T-helper 1 cell treated with Interleukin-12 subunit alpha and Interleukin-12 subunit beta and Interleukin-4 antibody, amounts not matched to agents 30 μg/mL and 1 μg/mL, for 36 hours (primary cell): ENCODE measurements around the gene WDR7.
A peak's percentile ranks its signal among the peaks of the same experiment; 100 is the strongest.

Experiments used
- H3K27ac Mint-ChIP-seq: one replicate; pipeline ENCODE4 v1.8.0; 2021; ENCODE audit warnings: mild to moderate bottlenecking, mixed read lengths
- H3K27me3 Mint-ChIP-seq: one replicate; pipeline ENCODE4 v1.8.0; 2021; ENCODE audit warnings: low read depth, mixed read lengths
- H3K36me3 Mint-ChIP-seq: one replicate; pipeline ENCODE4 v1.8.0; 2021; ENCODE audit warnings: low read depth, mixed read lengths
- H3K4me1 Mint-ChIP-seq: one replicate; pipeline ENCODE4 v1.8.0; 2021; ENCODE audit warnings: low read depth, mixed read lengths
- H3K4me3 Mint-ChIP-seq: one replicate; pipeline ENCODE4 v1.8.0; 2021; ENCODE audit warnings: mild to moderate bottlenecking, moderate library complexity, mixed read lengths
- H3K9me3 Mint-ChIP-seq: one replicate; pipeline ENCODE4 v1.8.0; 2021; ENCODE audit warnings: mixed read lengths

The WDR7 gene

DNA sequence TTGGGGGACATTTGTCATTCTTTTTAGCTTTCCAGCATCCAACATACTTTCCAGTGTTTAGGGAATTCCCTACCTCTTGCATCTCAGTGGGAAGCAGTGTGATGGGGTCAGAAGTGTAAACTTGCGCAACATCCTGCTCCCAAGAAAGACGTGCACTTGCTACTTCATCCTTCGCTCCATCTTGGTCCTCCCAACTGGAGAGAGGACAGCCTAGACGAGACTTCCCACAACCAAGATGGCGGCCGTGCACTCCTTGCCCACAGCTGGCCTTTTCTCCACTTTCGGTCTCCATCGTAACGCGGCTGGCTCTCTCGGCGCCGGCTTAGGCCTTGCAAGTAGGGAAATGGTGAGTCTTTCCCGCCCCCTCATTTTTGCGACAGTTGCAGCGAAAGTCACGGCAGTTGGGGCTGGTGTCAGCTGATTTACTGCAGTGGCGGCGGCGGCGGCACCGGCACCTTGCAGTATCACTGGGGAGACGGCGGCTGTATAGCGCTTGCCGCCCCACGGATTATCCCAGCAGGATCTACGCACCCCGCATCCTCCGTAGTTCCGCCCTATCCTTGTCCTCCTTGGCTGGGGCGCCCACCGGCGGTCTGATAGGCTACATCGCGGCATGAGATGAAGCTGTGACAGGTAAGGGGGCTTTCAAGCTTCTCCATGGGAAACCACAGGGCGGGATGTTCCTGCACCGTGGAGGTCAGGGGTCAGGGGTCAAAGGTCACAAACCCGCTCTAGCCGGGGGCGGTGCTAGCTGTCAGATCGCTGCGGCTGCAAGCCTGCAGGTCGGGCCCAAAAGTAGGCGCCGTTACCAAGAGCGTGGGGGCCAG is at the start of gene WDR7:
Gene WDR7 (plus strand): TSS at position 416 of the 827 bp plus-strand sequence. CDS start 21,157 bp downstream, outside the sequence.
- H3K9me3 Mint-ChIP-seq: no peaks in the 10 kb centered on the region
- peak within 1 kb of the TSS; percentile 92 for H3K4me3 Mint-ChIP-seq
- peaks cover 9% of the 10 kb centered on the region for H3K36me3 Mint-ChIP-seq
- H3K27ac Mint-ChIP-seq: peak within 1 kb of the TSS; percentile 91
- H3K4me1 Mint-ChIP-seq: peaks cover 50% of the 10 kb centered on the region
- H3K27me3 Mint-ChIP-seq: no peaks in the 10 kb centered on the region

DNA sequence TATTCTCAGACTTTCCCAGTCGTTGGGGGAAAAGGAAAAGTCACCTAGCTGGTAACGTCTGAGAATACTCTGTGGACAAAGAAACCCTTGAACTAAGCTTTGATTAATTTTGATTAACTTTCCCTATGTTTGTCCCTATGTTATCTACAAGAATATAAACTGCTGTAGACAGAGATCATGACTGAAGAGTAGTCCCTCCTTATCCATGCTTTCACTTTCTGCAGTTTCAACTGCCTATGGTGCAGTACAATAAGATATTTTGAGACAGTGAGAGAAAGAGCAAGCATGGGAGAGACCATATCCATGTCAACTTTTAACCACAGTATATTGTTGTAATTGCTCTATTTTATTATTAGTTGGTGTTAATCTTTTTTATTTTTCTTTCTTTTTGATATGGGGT is 44.5 kb upstream of the WDR7 start:
- Mint-ChIP-seq H3K4me1 (no peaks in the 10 kb centered on the region), H3K36me3 (peaks cover 24% of the 10 kb centered on the region), H3K9me3 (no peaks in the 10 kb centered on the region), H3K27ac (peak overlapping the region; percentile 52), H3K27me3 (no peaks in the 10 kb centered on the region), H3K4me3 (no peak overlapping the region)

DNA sequence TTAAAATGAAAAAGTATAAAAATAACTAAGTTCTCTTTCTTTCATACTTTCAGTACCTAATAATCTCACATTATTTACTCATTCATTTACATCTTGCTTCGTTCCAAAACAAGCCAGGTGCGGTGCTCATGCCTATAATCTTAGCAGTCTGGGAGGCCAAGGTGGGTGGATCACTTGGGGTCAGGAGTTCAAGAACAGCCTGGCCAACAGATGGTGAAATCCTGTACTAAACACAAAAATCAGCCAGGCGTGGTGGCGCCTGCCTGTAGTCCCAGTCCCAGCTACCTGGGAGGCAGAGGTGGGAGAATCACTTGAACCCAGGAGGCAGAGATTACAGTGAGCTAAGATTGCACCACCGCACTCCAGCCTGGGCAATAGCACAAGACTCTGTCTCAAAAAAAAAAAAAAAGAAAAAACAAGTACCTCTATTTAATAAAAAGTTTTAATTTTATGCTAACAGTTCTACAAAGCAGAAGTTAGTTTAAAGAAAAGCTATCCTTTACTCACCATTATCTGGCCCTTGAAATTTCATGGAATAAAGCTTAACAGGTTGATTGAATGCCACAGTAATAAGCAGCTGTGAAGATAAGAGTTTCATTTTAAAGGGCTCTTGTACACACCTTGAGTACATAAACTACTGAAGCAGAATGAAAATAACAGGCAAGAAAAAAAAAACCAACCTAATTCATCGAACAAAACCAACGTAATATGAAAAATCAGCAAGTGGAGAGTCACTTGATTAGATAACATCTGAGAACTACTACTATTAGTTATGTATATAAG is 35.2 kb upstream of the WDR7 start:
- H3K27ac Mint-ChIP-seq: no peak overlapping the region
- no peak overlapping the region for H3K4me3 Mint-ChIP-seq
- peaks cover 3% of the 10 kb centered on the region for H3K4me1 Mint-ChIP-seq
- H3K36me3 Mint-ChIP-seq: peaks cover 36% of the 10 kb centered on the region
- H3K27me3 Mint-ChIP-seq: no peaks in the 10 kb centered on the region
- H3K9me3 Mint-ChIP-seq: no peaks in the 10 kb centered on the region

DNA sequence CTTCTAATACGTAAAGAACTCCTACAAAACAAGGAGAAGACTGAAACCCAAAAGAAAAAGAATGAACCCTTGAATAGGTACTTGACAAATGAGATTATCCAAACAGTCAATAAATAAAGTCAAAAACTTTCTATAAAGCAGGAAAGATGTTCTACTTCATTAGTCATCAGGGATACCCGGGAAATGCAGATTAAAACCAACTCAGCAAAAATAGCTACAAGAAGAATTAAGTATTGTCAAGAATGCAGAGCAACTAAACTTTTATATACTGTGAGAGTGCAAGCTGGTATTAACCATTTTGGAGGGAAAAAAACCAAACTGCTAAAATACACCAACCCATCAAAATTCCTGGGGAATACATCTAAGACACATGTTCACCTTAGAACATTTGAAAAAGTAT is 23.2 kb upstream of the WDR7 start:
- Mint-ChIP-seq H3K27me3 (no peaks in the 10 kb centered on the region), H3K4me3 (no peak overlapping the region), H3K27ac (no peak overlapping the region), H3K4me1 (peaks cover 22% of the 10 kb centered on the region), H3K9me3 (no peaks in the 10 kb centered on the region), H3K36me3 (peaks cover 10% of the 10 kb centered on the region)

DNA sequence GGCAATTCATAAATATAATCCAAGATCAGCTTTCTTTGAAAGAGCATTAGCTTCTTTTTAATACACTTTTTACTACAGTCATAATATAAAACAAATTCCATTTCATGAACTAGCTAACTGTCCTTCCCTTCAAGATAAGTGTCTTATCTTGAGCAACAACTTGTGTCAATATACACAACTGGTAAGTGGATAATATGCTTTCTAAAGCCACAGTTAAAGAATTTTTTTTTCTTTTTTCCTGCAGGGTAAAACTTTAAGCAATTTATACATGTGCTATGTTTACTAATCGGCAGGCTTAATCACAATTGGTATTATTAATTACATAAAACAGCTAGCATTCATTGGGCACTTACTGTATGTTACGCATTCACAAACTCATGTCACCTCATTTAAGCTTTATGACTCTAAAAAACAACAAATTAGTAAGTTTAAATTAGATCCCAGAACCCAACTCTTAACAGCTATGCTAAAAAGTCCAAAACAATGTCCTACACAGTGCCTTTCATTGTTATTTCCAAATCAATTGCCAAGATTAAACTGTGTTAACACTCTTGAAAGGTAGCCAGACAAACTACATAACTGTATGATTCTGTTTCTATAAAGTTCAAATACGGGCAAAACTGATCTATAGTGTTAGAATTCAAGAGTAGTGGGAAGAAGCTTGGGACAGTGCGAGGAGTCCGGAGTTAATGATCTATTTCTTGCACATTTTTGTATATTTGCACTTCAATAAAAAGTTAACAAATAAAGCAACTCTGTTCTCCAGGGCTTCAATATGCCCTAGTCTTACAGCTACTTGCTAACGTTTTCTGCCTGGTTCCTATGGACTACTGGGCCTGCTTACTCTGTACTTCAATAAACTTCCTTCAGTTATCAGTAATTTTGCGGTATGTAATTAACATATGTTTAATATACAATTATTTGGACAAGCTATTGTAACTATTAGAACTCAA is 18.8 kb upstream of the WDR7 start:
- Mint-ChIP-seq H3K27ac (no peak overlapping the region), H3K4me1 (peaks cover 44% of the 10 kb centered on the region), H3K27me3 (no peaks in the 10 kb centered on the region), H3K36me3 (peaks cover 14% of the 10 kb centered on the region), H3K9me3 (no peaks in the 10 kb centered on the region), H3K4me3 (no peak overlapping the region)

DNA sequence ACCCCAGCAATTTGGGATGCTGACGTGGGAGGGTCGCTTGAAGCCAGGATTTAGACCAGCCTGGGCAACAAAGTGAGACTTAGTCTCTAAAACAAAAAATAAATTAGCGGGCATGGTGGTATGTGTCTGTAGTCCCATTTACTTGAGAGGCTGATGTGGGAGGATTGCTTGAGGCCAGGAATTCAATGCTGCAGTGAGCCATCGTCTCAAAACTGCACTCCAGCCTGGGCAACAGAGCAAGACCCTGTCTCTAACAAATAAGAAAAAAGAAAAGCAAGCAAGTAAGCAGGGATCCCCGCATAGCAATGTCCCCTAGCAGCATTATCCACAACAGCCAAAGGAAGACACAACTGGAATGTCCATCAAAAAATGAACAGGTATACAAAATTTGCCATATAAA is 16.2 kb upstream of the WDR7 start:
- Mint-ChIP-seq H3K27me3 (no peaks in the 10 kb centered on the region), H3K36me3 (peaks cover 17% of the 10 kb centered on the region), H3K27ac (no peak overlapping the region), H3K9me3 (peaks cover 5% of the 10 kb centered on the region), H3K4me1 (peaks cover 47% of the 10 kb centered on the region), H3K4me3 (no peak overlapping the region)

DNA sequence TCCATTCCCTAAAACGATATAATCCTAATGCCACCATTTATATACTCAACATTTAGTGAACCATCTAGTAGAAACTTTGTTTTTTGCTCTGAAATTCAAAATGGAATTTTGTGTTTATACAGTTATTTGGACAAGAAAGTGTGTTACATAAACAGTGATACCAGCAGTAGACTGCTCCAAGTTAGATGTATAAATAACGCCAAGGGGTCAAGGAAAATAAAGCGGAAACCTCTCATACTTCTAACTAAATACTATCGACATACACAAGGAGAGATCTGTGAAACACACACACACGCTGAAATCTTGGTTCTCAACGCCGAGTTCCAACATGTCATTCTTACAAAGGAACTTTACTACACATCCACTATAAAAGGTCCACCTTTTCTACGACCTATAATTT is 14.0 kb upstream of the WDR7 start:
- Mint-ChIP-seq H3K36me3 (peaks cover 15% of the 10 kb centered on the region), H3K27ac (peak overlapping the region; percentile 96), H3K4me3 (peak overlapping the region; percentile 100), H3K4me1 (peaks cover 38% of the 10 kb centered on the region), H3K9me3 (peaks cover 5% of the 10 kb centered on the region), H3K27me3 (no peaks in the 10 kb centered on the region)

DNA sequence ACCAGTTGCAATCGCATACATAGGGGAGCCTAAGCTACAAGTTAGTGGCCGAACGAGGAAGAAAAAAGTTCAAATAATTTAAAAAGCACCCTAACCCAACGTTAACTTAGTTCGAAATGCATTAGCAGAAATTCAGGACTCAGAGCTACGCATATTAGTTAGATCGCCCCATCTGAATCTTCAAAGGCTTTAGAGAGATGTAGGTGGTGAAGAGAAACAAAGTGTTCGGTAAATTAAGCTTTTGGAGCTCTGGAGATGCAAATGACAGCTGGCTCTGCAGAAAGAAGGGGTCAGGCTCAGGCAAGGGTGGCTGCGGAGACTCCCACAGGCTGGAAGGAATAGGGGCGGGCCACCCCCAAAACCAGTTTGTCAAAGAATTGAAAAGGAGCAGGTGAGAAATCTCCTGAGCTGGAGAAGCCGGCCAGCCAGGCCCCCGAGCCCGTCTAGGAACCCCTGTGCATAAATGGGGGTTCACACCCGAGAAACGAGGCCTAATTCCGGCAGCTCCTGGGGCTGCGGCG is 13.4 kb upstream of the WDR7 start:
- Mint-ChIP-seq H3K4me3 (peak overlapping the region; percentile 100), H3K27me3 (no peaks in the 10 kb centered on the region), H3K4me1 (peaks cover 35% of the 10 kb centered on the region), H3K9me3 (peaks cover 5% of the 10 kb centered on the region), H3K27ac (peak overlapping the region; percentile 96), H3K36me3 (peaks cover 15% of the 10 kb centered on the region)

DNA sequence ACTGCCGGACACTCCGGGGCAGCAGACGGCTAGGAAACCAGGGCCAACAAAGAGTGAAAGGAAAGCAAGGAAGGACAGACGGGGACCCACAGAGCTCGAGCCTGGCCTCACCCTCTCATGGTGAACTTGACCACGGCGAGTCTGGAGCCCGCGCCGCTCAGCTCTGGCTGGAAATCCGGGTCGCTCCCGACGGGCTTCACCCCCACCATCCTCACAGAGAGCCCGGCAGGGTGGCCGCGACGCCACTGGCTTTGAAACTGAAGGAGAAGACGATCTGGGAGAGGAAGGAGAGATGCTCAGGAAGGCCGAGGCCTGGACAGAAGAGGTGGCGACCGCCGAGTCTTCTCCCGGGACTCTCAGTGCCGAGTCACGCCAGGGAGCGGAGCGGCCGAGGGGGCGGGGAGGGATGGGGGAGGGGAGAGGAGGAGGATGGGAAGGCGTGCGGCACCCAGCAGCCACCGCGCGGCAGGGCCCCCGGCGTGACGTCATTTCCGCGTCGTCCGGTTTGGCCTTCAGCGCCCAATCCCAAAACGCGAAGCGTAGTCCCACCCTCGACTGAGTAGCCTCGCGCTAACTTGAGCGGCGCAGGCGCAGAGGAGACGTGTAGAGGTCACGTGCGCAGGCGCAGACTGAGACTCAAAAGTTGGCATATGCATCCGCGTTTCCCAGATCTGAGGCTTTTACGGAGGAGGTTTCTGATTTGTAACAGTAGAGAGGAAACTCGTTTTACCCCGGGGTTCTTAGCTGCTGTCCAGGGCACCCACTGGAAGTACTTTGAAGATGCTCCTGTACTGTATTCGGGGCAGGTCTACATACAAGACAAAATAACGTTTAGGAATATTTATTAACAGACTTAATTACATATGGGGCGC is 12.7 kb upstream of the WDR7 start, which contains the start of gene TXNL1:
Gene TXNL1 (minus strand): TSS at position 361 of the 872 bp plus-strand sequence. CDS start 152 bp downstream, at position 209.
- peaks cover 32% of the 10 kb centered on the region for H3K4me1 Mint-ChIP-seq
- no peaks in the 10 kb centered on the region for H3K27me3 Mint-ChIP-seq
- peaks cover 5% of the 10 kb centered on the region for H3K9me3 Mint-ChIP-seq
- peaks cover 15% of the 10 kb centered on the region for H3K36me3 Mint-ChIP-seq
- H3K27ac Mint-ChIP-seq: peak within 1 kb of the TSS; percentile 96
- H3K4me3 Mint-ChIP-seq: peak within 1 kb of the TSS; percentile 100

DNA sequence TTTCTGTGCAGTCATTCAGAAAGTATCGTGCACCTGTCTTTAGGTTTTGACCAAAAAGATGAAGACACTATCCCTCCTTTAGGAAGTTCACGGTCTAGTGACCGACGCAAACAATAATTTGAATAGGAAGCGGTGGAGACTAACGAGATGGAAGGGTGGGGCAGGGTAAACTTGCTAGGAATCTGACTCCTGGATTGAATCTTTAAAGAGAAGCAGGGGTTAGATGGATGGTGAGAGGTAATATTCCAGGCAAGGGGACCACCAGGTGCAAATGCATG is 12.1 kb upstream of the WDR7 start:
- Mint-ChIP-seq H3K4me3 (peak overlapping the region; percentile 100), H3K27ac (peak overlapping the region; percentile 96), H3K27me3 (no peaks in the 10 kb centered on the region), H3K4me1 (peaks cover 30% of the 10 kb centered on the region), H3K9me3 (peaks cover 5% of the 10 kb centered on the region), H3K36me3 (peaks cover 12% of the 10 kb centered on the region)

DNA sequence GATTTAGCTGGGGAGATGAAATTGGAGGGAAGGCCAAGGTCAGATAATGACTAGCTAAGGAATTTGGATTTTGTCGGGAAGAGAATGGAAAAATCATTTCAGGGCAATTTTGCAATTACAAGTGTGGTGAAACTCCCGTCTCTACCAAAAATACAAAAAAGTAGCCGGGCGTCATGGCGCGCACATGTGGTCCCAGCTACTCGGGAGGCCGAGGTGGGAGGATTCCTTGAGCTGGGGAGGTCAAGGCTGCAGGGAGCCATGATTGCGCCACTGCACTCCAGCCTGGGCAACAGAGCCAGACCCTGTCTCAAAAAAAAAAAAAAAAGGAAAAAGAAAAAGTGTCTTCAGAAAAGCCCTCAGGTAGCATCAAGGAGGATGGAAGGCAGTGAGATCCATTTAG is 11.6 kb upstream of the WDR7 start:
- peak overlapping the region; percentile 27 for H3K27ac Mint-ChIP-seq
- no peak overlapping the region for H3K4me3 Mint-ChIP-seq
- peaks cover 10% of the 10 kb centered on the region for H3K36me3 Mint-ChIP-seq
- H3K27me3 Mint-ChIP-seq: no peaks in the 10 kb centered on the region
- peaks cover 27% of the 10 kb centered on the region for H3K4me1 Mint-ChIP-seq
- peaks cover 5% of the 10 kb centered on the region for H3K9me3 Mint-ChIP-seq

DNA sequence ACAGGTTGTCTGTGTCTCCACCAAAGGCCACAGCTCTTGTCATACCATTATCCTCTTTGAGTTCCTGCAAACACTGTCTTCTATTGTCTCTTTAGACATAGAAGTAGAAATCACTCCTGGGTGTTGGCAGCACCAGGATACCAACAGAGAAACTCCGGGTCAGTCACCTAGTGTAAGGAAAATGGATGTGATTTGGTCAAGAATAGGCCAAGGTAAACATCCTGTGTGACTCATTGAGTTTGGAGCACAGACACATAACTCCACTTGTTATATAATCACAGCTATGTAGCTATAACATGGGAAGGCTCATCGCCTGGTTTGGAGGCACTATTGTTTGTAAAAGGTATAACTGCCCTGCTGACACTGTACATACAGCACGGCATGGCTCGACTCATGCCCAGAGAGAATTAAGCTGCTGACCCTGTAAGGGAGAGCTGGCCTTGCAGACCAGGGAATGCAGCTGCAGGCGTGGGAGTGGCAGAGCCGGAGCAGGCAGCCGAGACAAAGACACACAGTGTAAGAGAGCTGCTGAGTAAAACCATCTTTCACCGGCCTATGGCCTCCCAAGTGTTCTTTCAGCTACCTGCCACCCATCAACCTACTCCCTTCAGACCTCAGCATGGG is 9.3 kb upstream of the WDR7 start:
- peaks cover 5% of the 10 kb centered on the region for H3K9me3 Mint-ChIP-seq
- H3K4me1 Mint-ChIP-seq: peaks cover 21% of the 10 kb centered on the region
- H3K27me3 Mint-ChIP-seq: no peaks in the 10 kb centered on the region
- peaks cover 9% of the 10 kb centered on the region for H3K36me3 Mint-ChIP-seq
- no peak overlapping the region for H3K27ac Mint-ChIP-seq
- no peak overlapping the region for H3K4me3 Mint-ChIP-seq

DNA sequence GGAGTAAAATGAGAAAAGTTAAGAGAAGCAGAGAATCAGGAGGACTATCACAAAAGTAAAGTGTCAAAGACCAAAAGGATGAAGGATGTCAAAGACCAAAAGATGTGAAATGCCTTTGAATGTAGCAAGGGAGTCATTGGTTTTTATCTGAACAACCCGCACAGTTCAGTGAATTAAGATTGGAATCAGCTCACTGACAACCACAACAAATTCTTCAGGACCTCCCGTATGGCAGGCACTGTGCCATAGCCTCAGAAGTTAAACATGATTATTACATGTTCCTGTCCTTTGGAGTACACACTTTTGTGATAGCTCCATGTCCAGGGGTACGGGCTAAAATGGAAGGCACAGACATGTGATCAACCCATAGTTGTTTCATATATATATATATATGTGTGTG is 7.8 kb upstream of the WDR7 start:
- no peaks in the 10 kb centered on the region for H3K27me3 Mint-ChIP-seq
- peaks cover 5% of the 10 kb centered on the region for H3K9me3 Mint-ChIP-seq
- no peak overlapping the region for H3K4me3 Mint-ChIP-seq
- peaks cover 29% of the 10 kb centered on the region for H3K4me1 Mint-ChIP-seq
- no peak overlapping the region for H3K27ac Mint-ChIP-seq
- H3K36me3 Mint-ChIP-seq: peaks cover 5% of the 10 kb centered on the region
